ENCODE results near the gene C17orf113.
"Not testable (repeated sequence)": the region's sequence is repeated elsewhere in the genome, so short reads cannot be mapped to it uniquely, and the experiment has no call there.

C17orf113 gene

GRCh38 chr17:42010898-42011516, 39.4 kb downstream of the C17orf113 start:
- peak; percentile 63 for DNase-seq (ENCODE audit: low read depth)
- TF ChIP-seq CTCF (conservative IDR thresholded peaks at IDR 0.05; ENCODE audit: low read depth, low read length) = no peak
- H3K4me3 ChIP-seq (ENCODE audit: low read depth, low read length) = no peak overlapping the region

- DNase-seq (ENCODE audit: low read depth) = peak; percentile 68
- not testable (repeated sequence) for H3K4me3 ChIP-seq (ENCODE audit: low read depth, low read length)
These were observed 40.1 kb downstream of the C17orf113 start for GRCh38 chr17:42010266-42010680.

GRCh38 chr17:42009170-42009569, 41.2 kb downstream of the C17orf113 start:
- peak; percentile 55 for TF ChIP-seq CTCF (conservative IDR thresholded peaks at IDR 0.05; ENCODE audit: low read depth, low read length)
- peak; percentile 63 for DNase-seq (ENCODE audit: low read depth)
- no peak overlapping the region for H3K4me3 ChIP-seq (ENCODE audit: low read depth, low read length)

- DNase-seq (ENCODE audit: low read depth) = no peak
- no peak for TF ChIP-seq CTCF (conservative IDR thresholded peaks at IDR 0.05; ENCODE audit: low read depth, low read length)
These were observed 45.2 kb downstream of the C17orf113 start for GRCh38 chr17:42005166-42005565.

GRCh38 chr17:42002792-42003301, 47.6 kb downstream of the C17orf113 start:
- H3K4me3 ChIP-seq (ENCODE audit: low read depth, low read length) = no peak overlapping the region
- peak; percentile 67 for DNase-seq (ENCODE audit: low read depth)
- TF ChIP-seq CTCF (conservative IDR thresholded peaks at IDR 0.05; ENCODE audit: low read depth, low read length) = no peak

More at GRCh38 chr17:42005166-42005565, 45.2 kb downstream of the C17orf113 start:
- no peak overlapping the region for H3K4me3 ChIP-seq (ENCODE audit: low read depth, low read length)

- no peak for DNase-seq (ENCODE audit: low read depth)
- TF ChIP-seq CTCF (conservative IDR thresholded peaks at IDR 0.05; ENCODE audit: low read depth, low read length) = no peak
- no peak overlapping the region for H3K4me3 ChIP-seq (ENCODE audit: low read depth, low read length)
These were observed 48.1 kb downstream of the C17orf113 start for GRCh38 chr17:42002175-42002791.

GRCh38 chr17:42001729-42002128, 48.7 kb downstream of the C17orf113 start:
- DNase-seq (ENCODE audit: low read depth) = no peak
- no peak overlapping the region for H3K4me3 ChIP-seq (ENCODE audit: low read depth, low read length)
- TF ChIP-seq CTCF (conservative IDR thresholded peaks at IDR 0.05; ENCODE audit: low read depth, low read length) = no peak
